Neural cell (in vitro differentiated cells): Measurements from ENCODE around the gene ESYT2. TPM values are rescaled to one million over a fixed set of nuclear protein-coding genes. Genes with fewer than 3 reads are reported as not detected.

Experiments used
- H2AFZ ChIP-seq: fragments of 200-600, 300-800 bp; sonication (generic), shearing (Covaris generic); 2 replicates; pipeline ENCODE4 v1.6.0; 2014; ENCODE audit warnings: low read depth, mild to moderate bottlenecking, antibody characterized with exemption, low read length, moderate library complexity
- H3F3A ChIP-seq: fragments of 200-600 bp; shearing (Covaris generic); 2 replicates; pipeline ENCODE4 v1.6.1; 2016; ENCODE audit warnings: mild to moderate bottlenecking, moderate library complexity, mixed read lengths, antibody characterized with exemption, low read length; ENCODE audit not compliant: insufficient read depth, poor library complexity, severe bottlenecking
- H3K27ac ChIP-seq: fragments of 200-600, 300-800 bp; sonication (generic), shearing (Covaris generic); 2 replicates; pipeline ENCODE4 v1.5.1; 2014; ENCODE audit warnings: mild to moderate bottlenecking, low read length, moderate library complexity
- H3K27me3 ChIP-seq: fragments of 300-800, 200-600 bp; sonication (generic), shearing (Covaris generic); 2 replicates; pipeline ENCODE4 v1.6.0; 2014; ENCODE audit warnings: mild to moderate bottlenecking, low read depth, low read length, moderate library complexity; ENCODE audit not compliant: insufficient read depth
- H3K36me3 ChIP-seq: fragments of 300-800, 200-600 bp; sonication (generic), shearing (Covaris generic); 2 replicates; pipeline ENCODE4 v1.5.1; 2014; ENCODE audit warnings: mild to moderate bottlenecking, antibody characterized with exemption, low read length, moderate library complexity; ENCODE audit not compliant: insufficient read depth
- H3K4me2 ChIP-seq: fragments of 300-800, 200-600 bp; sonication (generic), shearing (Covaris generic); 2 replicates; pipeline ENCODE4 v1.6.0; 2014; ENCODE audit warnings: mild to moderate bottlenecking, low read length
- H3K4me3 ChIP-seq: fragments of 300-800, 200-600 bp; sonication (generic), shearing (Covaris generic); 2 replicates; pipeline ENCODE4 v1.5.1; 2014; ENCODE audit warnings: mild to moderate bottlenecking, low read length, moderate library complexity
- H3K79me2 ChIP-seq: fragments of 200-600 bp; shearing (Covaris generic); replicated peaks from 2 replicates; pipeline ENCODE4 v1.6.0; 2014; ENCODE audit warnings: mild to moderate bottlenecking, low read length, moderate library complexity; ENCODE audit not compliant: insufficient read depth
- H3K9ac ChIP-seq: fragments of 300-800, 200-600 bp; sonication (generic), shearing (Covaris generic); 2 replicates; pipeline ENCODE4 v1.6.1; 2016; ENCODE audit warnings: mild to moderate bottlenecking, low read length, mixed read lengths
- H3K9me2 ChIP-seq: fragments of 200-600 bp; shearing (Covaris generic); 2 replicates; pipeline ENCODE4 v1.6.1; 2016; ENCODE audit warnings: mild to moderate bottlenecking, low read length, mixed read lengths; ENCODE audit not compliant: insufficient read depth
- H3K9me3 ChIP-seq: fragments of 200-600, 300-800 bp; sonication (generic), shearing (Covaris generic); 2 replicates; pipeline ENCODE4 v1.6.1; 2016; ENCODE audit warnings: mild to moderate bottlenecking, mixed run types, low read length, moderate library complexity, mixed read lengths
- H4K20me1 ChIP-seq: fragments of 200-600 bp; shearing (Covaris generic); 2 replicates; pipeline ENCODE4 v1.6.1; 2016; ENCODE audit warnings: mild to moderate bottlenecking, mixed run types; ENCODE audit not compliant: insufficient read depth
- CTCF ChIP-seq: fragments of 450-650 bp; IDR thresholded peaks from 2 replicates; pipeline ENCODE4 v1.5.1; 2014; ENCODE audit warnings: antibody characterized with exemption, mild to moderate bottlenecking, moderate library complexity; ENCODE audit not compliant: poor library complexity, severe bottlenecking
- EP300 ChIP-seq: fragments of 450-650 bp; conservative IDR thresholded peaks from 2 replicates; pipeline ENCODE4 v1.6.1; 2014; ENCODE audit warnings: antibody characterized with exemption, mild to moderate bottlenecking, moderate library complexity; ENCODE audit not compliant: poor library complexity, severe bottlenecking
- EZH2 ChIP-seq: fragments of 200-600, 300-800 bp; shearing (Covaris generic), sonication (generic); IDR thresholded peaks from 2 replicates; pipeline ENCODE4 v1.6.1; 2014; ENCODE audit warnings: antibody characterized with exemption, low read length, borderline replicate concordance, mild to moderate bottlenecking; ENCODE audit not compliant: insufficient read depth, poor library complexity, severe bottlenecking
- MXI1 ChIP-seq: fragments of 450-650 bp; conservative IDR thresholded peaks from 2 replicates; pipeline ENCODE4 v1.6.1; 2014; ENCODE audit warnings: antibody characterized with exemption, mild to moderate bottlenecking; ENCODE audit not compliant: poor library complexity, severe bottlenecking
- POLR2AphosphoS5 ChIP-seq: IDR thresholded peaks from 2 replicates; pipeline ENCODE4 v1.6.1; 2012
- RAD21 ChIP-seq: fragments of 450-650 bp; conservative IDR thresholded peaks from 2 replicates; pipeline ENCODE4 v1.6.1; 2014; ENCODE audit warnings: antibody characterized with exemption, mild to moderate bottlenecking, moderate library complexity
- SMC3 ChIP-seq: fragments of 450-650 bp; conservative IDR thresholded peaks from 2 replicates; pipeline ENCODE4 v1.6.1; 2014; ENCODE audit warnings: antibody characterized with exemption, mild to moderate bottlenecking, moderate library complexity; ENCODE audit not compliant: poor library complexity
- TAF1 ChIP-seq: IDR thresholded peaks from 2 replicates; pipeline ENCODE4 v1.6.1; 2012; ENCODE audit warnings: low read depth
- polyA plus RNA-seq: library from polyadenylated mRNA; depleted of rRNA; stranded (reverse); fragments of >200 nt; gene quantifications from 2 replicates; pipeline ENCODE4 v1.2.3, GENCODE V29; 2014
- TF ChIP-seq, protein P1 (sequence below): IDR thresholded peaks from 2 replicates; pipeline ENCODE4 v1.6.1; 2012; ENCODE audit warnings: borderline replicate concordance

Gene ESYT2
- polyA plus RNA-seq, 1 donor from 2014 or later: 23.8 TPM

- H4K20me1 ChIP-seq: no peaks in the 10 kb centered on the region
Observed at GRCh38 chr7:158750702-158751101, 78.6 kb downstream of the ESYT2 start.

GRCh38 chr7:158749396-158749795 lies 79.9 kb downstream of the ESYT2 start:
- no peaks in the 10 kb centered on the region for H3K36me3 ChIP-seq
- no peak overlapping the region for H2AFZ ChIP-seq
- H3K27me3 ChIP-seq: no peaks in the 10 kb centered on the region
- no peaks in the 10 kb centered on the region for H3K9me3 ChIP-seq
- H3K9me2 ChIP-seq: no peaks in the 10 kb centered on the region
- TF ChIP-seq MXI1: no peak
- no peak for TF ChIP-seq RAD21
- TF ChIP-seq, protein P1, sequence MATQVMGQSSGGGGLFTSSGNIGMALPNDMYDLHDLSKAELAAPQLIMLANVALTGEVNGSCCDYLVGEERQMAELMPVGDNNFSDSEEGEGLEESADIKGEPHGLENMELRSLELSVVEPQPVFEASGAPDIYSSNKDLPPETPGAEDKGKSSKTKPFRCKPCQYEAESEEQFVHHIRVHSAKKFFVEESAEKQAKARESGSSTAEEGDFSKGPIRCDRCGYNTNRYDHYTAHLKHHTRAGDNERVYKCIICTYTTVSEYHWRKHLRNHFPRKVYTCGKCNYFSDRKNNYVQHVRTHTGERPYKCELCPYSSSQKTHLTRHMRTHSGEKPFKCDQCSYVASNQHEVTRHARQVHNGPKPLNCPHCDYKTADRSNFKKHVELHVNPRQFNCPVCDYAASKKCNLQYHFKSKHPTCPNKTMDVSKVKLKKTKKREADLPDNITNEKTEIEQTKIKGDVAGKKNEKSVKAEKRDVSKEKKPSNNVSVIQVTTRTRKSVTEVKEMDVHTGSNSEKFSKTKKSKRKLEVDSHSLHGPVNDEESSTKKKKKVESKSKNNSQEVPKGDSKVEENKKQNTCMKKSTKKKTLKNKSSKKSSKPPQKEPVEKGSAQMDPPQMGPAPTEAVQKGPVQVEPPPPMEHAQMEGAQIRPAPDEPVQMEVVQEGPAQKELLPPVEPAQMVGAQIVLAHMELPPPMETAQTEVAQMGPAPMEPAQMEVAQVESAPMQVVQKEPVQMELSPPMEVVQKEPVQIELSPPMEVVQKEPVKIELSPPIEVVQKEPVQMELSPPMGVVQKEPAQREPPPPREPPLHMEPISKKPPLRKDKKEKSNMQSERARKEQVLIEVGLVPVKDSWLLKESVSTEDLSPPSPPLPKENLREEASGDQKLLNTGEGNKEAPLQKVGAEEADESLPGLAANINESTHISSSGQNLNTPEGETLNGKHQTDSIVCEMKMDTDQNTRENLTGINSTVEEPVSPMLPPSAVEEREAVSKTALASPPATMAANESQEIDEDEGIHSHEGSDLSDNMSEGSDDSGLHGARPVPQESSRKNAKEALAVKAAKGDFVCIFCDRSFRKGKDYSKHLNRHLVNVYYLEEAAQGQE: no peak
- TF ChIP-seq EP300: no peak
- TF ChIP-seq SMC3: no peak
- TF ChIP-seq CTCF: no peak
- TF ChIP-seq TAF1: no peak
- TF ChIP-seq POLR2AphosphoS5: no peak
- TF ChIP-seq EZH2: no peak
- no peak overlapping the region for H3K4me2 ChIP-seq
- H3K79me2 ChIP-seq: no peaks in the 10 kb centered on the region
- no peaks in the 10 kb centered on the region for H4K20me1 ChIP-seq
- H3K4me3 ChIP-seq: no peak overlapping the region
- H3K27ac ChIP-seq: no peak overlapping the region
- H3K9ac ChIP-seq: no peak overlapping the region
- no peaks in the 10 kb centered on the region for H3F3A ChIP-seq

More at GRCh38 chr7:158750702-158751101, 78.6 kb downstream of the ESYT2 start:
- H3K9ac ChIP-seq: no peak overlapping the region
- no peak overlapping the region for H3K27ac ChIP-seq
- no peaks in the 10 kb centered on the region for H3K36me3 ChIP-seq
- no peaks in the 10 kb centered on the region for H3K9me3 ChIP-seq
- no peaks in the 10 kb centered on the region for H3K9me2 ChIP-seq
- H3K4me2 ChIP-seq: no peak overlapping the region
- no peak overlapping the region for H3K4me3 ChIP-seq
- H3K27me3 ChIP-seq: no peaks in the 10 kb centered on the region
- H3K79me2 ChIP-seq: no peaks in the 10 kb centered on the region
- H2AFZ ChIP-seq: no peak overlapping the region
- no peaks in the 10 kb centered on the region for H3F3A ChIP-seq
- TF ChIP-seq POLR2AphosphoS5 (no peak), SMC3 (no peak), EP300 (no peak), TAF1 (no peak)

DNA sequence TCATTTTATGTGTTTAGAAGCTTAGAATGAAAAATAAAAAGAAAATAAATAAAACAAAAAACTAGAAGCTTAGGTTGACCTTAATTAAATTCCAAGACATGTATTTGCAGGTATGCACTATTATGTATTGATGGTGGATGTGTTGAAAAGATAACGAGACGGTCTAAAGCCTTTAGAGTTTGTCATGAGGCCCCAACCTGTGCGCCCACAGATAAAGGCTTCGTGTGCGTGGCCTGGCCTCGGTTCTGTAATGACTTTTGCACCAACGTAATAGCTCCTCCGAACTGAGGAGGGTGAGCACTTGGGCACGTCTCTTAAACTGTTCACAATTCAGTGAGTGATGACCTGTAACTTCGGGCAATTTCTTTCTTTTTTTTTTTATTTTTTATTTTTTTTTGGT lies 81.0 kb downstream of the ESYT2 start:
- Histone ChIP-seq H4K20me1 (no peaks in the 10 kb centered on the region), H3K9me3 (no peaks in the 10 kb centered on the region), H2AFZ (no peak overlapping the region), H3K4me3 (no peak overlapping the region), H3K4me2 (no peak overlapping the region), H3K27me3 (no peaks in the 10 kb centered on the region), H3K79me2 (no peaks in the 10 kb centered on the region), H3F3A (no peaks in the 10 kb centered on the region), H3K9ac (no peak overlapping the region), H3K27ac (no peak overlapping the region), H3K36me3 (no peaks in the 10 kb centered on the region), H3K9me2 (no peaks in the 10 kb centered on the region)
- TF ChIP-seq, protein P1: no peak
- TF ChIP-seq TAF1: no peak
- TF ChIP-seq EP300: no peak
- TF ChIP-seq POLR2AphosphoS5: no peak
- no peak for TF ChIP-seq MXI1
- TF ChIP-seq RAD21: no peak
- TF ChIP-seq EZH2: no peak
- TF ChIP-seq CTCF: no peak
- TF ChIP-seq SMC3: no peak
